WERI-Rb-1 (cell line): Measurements from ENCODE around the gene VAPA.

ENCODE experiments used
- DNase-seq: peaks from one replicate; pipeline ENCODE4 v3.0.0-alpha.2; 2020
- H3K27ac ChIP-seq: fragments of 250-450 bp; sonication (Bioruptor Pico); 2 replicates; pipeline ENCODE4 v1.5.1; 2020; ENCODE audit warnings: mild to moderate bottlenecking, moderate library complexity
- H3K27me3 ChIP-seq: fragments of 250-450 bp; sonication (Bioruptor Pico); 2 replicates; pipeline ENCODE4 v1.5.1; 2021; ENCODE audit warnings: mild to moderate bottlenecking, low read depth, moderate library complexity; ENCODE audit not compliant: insufficient read depth, severe bottlenecking
- H3K36me3 ChIP-seq: fragments of 250-450 bp; sonication (Bioruptor Pico); 2 replicates; pipeline ENCODE4 v1.5.1; 2020; ENCODE audit warnings: mild to moderate bottlenecking, moderate library complexity
- H3K4me3 ChIP-seq: 2 replicates; pipeline ENCODE4 v1.5.1; 2011; ENCODE audit warnings: low read depth, mild to moderate bottlenecking, control low read depth, low read length
- H3K9me3 ChIP-seq: fragments of 250-450 bp; sonication (Bioruptor Pico); 2 replicates; pipeline ENCODE4 v1.5.1; 2021; ENCODE audit warnings: mild to moderate bottlenecking, moderate library complexity; ENCODE audit not compliant: severe bottlenecking
- TF ChIP-seq, protein P1 (sequence below): IDR thresholded peaks from 2 replicates; pipeline ENCODE4 v1.5.1; 2011; ENCODE audit warnings: low read depth, mild to moderate bottlenecking, control low read depth, inconsistent platforms, low read length

The VAPA gene

DNA sequence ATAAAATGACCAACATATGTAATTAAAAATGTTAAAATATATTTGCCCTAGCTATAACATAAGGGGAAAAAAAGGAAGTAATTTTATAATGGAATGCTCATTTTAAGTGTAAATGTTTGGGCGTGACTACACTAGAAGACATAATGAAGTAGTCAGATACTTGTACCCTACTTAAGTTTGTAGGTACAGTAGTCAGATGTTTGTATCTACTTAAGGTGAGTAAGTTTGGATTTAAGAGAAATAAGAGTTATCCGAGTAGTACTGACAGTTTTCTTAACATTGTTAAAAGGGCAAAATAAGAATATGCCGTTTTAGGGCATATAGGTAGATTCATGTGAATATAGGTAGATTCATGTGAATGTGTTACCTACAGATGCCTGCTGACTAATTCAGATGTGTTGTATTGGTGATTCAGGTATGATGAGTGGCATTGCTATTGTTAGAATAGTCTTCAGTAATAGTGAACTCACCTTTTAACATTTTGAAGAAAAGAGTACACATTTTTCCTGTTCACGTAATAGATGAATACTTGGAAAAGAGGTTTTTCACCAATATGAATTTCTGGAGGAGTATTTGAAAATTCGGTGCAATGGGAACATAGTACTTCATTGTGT, 14.9 kb downstream of the VAPA start:
- H3K27ac ChIP-seq, result no peak overlapping the region
- TF ChIP-seq, protein P1, sequence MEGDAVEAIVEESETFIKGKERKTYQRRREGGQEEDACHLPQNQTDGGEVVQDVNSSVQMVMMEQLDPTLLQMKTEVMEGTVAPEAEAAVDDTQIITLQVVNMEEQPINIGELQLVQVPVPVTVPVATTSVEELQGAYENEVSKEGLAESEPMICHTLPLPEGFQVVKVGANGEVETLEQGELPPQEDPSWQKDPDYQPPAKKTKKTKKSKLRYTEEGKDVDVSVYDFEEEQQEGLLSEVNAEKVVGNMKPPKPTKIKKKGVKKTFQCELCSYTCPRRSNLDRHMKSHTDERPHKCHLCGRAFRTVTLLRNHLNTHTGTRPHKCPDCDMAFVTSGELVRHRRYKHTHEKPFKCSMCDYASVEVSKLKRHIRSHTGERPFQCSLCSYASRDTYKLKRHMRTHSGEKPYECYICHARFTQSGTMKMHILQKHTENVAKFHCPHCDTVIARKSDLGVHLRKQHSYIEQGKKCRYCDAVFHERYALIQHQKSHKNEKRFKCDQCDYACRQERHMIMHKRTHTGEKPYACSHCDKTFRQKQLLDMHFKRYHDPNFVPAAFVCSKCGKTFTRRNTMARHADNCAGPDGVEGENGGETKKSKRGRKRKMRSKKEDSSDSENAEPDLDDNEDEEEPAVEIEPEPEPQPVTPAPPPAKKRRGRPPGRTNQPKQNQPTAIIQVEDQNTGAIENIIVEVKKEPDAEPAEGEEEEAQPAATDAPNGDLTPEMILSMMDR, result no peak
- DNase-seq, result no peak
- peaks cover 14% of the 10 kb centered on the region for H3K36me3 ChIP-seq
- no peaks in the 10 kb centered on the region for H3K27me3 ChIP-seq
- no peak overlapping the region for H3K4me3 ChIP-seq
- H3K9me3 ChIP-seq, result no peaks in the 10 kb centered on the region

DNA sequence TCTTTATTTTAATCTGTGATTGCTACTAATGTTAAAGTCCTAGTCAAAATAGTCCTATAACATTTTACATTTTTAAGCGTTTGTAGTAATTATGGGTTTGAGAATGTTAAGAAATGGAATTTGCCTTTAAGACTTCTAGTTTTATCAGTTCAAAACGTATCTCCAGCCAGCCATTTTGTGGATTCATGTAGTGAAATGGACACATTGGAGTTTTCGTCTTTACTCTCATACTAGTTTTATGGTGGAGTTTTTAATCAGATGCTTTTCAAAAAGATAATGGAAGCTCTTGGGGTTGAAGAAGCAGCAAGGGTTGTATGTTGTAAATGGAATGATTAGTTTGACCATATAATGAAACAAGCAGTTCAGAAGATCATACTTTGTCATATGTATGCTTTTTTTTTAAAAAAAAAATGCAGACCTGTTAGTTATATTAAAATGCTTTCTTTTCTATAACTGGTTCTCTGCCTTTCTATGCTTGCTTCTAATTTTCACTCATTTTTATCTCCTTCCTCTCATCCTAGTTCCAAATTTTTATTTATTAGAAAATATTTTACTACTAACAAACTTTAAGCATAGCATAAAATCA, 16.6 kb downstream of the VAPA start:
- no peak for DNase-seq
- no peaks in the 10 kb centered on the region for H3K9me3 ChIP-seq
- TF ChIP-seq, protein P1, result no peak
- H3K4me3 ChIP-seq, result no peak overlapping the region
- H3K27me3 ChIP-seq, result no peaks in the 10 kb centered on the region
- H3K27ac ChIP-seq, result no peak overlapping the region
- H3K36me3 ChIP-seq, result peaks cover 20% of the 10 kb centered on the region

DNA sequence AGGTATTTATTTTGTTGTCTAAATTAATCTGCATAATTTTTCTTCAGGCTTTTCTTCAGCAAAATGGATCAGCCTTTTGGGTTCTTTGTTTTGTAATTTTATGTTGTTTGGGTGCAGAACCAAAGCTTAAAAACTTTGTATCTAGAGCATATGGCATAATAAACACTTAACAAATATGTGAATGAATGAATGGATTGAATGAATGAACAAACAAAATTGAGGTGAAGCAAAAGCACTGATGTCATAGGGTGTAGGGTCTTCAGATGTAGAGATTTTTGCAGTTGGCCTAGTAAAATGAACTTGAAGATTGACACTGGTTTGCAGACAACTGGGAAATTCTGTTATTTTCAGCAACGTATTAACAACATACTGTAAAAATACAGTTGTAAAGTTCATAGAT, 17.3 kb downstream of the VAPA start:
- no peaks in the 10 kb centered on the region for H3K9me3 ChIP-seq
- DNase-seq, result no peak
- TF ChIP-seq, protein P1, result no peak
- peaks cover 25% of the 10 kb centered on the region for H3K36me3 ChIP-seq
- H3K27ac ChIP-seq, result no peak overlapping the region
- H3K4me3 ChIP-seq, result no peak overlapping the region
- no peaks in the 10 kb centered on the region for H3K27me3 ChIP-seq

DNA sequence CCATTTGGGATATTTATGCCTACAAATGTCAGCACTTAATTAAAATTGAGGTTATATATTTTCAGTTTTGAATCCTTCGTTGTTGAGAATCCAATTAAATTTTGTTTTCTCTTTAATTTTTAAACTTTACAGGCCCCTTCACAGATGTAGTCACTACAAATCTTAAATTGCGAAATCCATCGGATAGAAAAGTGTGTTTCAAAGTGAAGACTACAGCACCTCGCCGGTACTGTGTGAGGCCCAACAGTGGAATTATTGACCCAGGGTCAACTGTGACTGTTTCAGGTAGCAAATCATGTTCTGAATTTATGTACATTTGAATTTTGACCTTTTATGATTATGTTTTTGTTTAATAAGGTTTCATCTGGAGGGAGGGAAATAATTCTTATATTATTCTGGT, 17.9 kb downstream of the VAPA start:
- Histone ChIP-seq H3K9me3 (no peaks in the 10 kb centered on the region), H3K27me3 (no peaks in the 10 kb centered on the region), H3K27ac (no peak overlapping the region), H3K36me3 (peaks cover 29% of the 10 kb centered on the region), H3K4me3 (no peak overlapping the region)
- TF ChIP-seq, protein P1, result no peak
- no peak for DNase-seq

DNA sequence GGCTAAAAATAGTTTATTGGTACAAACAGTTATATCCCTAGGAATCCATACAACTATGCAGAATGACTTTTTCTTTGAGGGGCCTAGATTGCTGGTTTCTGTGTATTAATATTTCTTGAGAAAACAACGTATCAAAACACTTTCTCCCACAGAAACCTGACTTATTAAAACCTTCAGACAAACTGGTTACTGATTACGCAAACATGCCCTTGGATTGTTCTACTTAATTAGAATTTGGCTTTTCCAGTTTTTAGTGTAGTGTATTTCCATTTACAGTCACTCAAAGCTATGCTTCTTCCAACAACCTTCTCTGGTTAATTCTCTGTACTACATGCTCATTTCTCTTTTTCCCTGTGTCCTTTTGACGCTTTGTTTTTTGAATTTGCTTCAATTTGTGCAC, 20.0 kb downstream of the VAPA start:
- H3K9me3 ChIP-seq, result no peaks in the 10 kb centered on the region
- peaks cover 36% of the 10 kb centered on the region for H3K36me3 ChIP-seq
- H3K4me3 ChIP-seq, result no peak overlapping the region
- H3K27me3 ChIP-seq, result no peaks in the 10 kb centered on the region
- TF ChIP-seq, protein P1, result no peak
- DNase-seq, result no peak
- no peak overlapping the region for H3K27ac ChIP-seq

DNA sequence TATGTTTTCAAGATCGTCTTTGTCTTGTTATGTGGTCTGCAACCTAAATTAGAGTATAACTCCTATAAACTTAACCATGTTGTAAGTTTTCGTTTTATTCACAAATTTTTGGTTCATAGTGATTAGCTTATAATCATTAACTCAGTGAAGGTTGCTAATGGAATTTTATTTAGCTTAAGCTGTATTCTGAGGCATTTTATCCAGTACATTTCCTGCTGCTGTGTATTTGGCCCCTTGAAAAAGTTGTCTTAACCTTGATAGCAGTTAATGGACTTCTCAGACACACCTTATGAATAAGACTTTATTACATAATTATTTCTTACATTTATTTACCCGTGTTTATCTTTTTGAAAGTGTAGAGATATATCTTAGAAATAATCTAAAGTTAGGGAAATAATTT, 20.5 kb downstream of the VAPA start:
- TF ChIP-seq, protein P1, result no peak
- H3K9me3 ChIP-seq, result no peaks in the 10 kb centered on the region
- H3K27ac ChIP-seq, result no peak overlapping the region
- H3K4me3 ChIP-seq, result no peak overlapping the region
- H3K27me3 ChIP-seq, result no peaks in the 10 kb centered on the region
- peaks cover 36% of the 10 kb centered on the region for H3K36me3 ChIP-seq
- DNase-seq, result no peak
